GM12892 (cell line): ENCODE data around the gene ENDOU.
A peak's percentile ranks its signal among the peaks of the same experiment; 100 is the strongest.

Experiments
- DNase-seq: peaks from one replicate; pipeline ENCODE4 v3.0.0; 2011; ENCODE audit not compliant: insufficient read length
- FAIRE-seq: peaks from 2 replicates; lab custom pipeline; 2011; peaks lifted over from hg19 to GRCh38; lab: Jason Lieb, UNC
- POLR2A ChIP-seq: IDR thresholded peaks from 2 replicates; pipeline ENCODE4 v1.6.1; 2011; ENCODE audit warnings: low read depth, low read length, control low read depth
- POLR2AphosphoS5 ChIP-seq: IDR thresholded peaks from 2 replicates; pipeline ENCODE4 v1.6.1; 2011; ENCODE audit warnings: low read depth, low read length, control low read depth
- TAF1 ChIP-seq: IDR thresholded peaks from 2 replicates; pipeline ENCODE4 v1.6.1; 2011; ENCODE audit warnings: low read depth, mild to moderate bottlenecking, control low read depth, low read length, borderline replicate concordance

Gene ENDOU

GRCh38 chr12:47737936-47738594 is 12.8 kb upstream of the ENDOU start:
- DNase-seq (no peak), FAIRE-seq (no peak)
- TF ChIP-seq POLR2A (no peak), POLR2AphosphoS5 (no peak), TAF1 (no peak)

DNA sequence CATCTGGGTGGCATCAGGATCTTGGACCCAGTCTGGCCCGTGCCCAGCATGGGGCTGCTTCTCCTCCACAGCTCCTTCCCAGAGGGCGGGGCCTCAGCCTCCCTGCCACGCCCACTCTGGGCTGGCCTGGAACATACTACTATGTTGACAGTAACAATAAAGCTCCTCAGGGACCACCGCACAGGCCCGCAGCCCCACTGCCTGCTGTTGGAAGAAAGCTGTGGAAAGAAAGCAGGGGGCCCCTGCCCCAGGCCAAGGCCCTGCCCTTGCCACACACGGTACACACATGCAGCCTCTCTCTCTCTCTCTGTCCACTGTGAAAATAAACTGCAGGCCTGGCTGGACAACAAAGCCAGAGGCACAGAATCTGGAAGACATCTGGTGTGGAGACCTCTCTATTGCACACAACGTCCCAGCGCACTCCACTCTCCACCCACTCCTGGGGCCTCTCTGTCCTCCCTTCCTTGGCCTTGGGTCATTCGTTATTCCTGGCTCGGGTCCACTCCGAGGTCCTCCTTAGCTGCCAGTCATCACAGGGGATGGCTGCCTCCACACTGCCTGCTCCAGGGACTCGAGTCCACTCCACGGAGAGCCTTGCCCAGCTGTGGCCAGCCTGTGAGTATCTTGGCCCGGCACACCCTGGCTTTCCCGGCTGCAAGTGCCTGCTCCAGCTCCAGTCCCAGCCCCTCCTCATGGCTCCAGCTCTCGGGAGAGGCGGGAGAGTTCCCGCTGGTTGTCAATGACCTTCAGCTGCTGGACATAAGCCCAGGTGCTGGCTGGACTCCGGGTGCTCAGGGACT is 11.8 kb upstream of the ENDOU start:
- no peak for FAIRE-seq

DNA sequence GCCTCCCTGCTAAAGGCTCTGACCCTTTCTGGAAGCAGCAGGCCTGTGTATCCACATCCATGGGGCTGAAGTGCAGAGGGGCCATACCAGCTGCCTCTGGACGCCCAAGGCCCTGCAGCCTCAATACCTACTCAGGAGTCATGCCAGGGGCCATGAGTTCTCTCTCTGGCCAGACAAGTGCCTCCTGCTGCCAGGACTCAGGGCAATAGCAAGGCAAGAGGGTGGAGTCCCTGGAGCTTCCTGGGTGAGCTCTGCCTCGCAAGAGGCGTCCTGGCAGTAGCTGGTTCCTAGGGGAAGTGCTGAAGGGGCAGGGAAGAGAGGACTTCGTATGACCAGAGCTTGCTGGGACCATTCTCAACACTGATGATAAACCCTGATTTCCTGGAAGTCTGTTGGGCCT is 10.9 kb upstream of the ENDOU start:
- FAIRE-seq, result no peak
- no peak for DNase-seq
- TF ChIP-seq POLR2AphosphoS5, result no peak
- TF ChIP-seq TAF1, result no peak
- no peak for TF ChIP-seq POLR2A

More for the DNA sequence above, 11.8 kb upstream of the ENDOU start:
- DNase-seq, result no peak
- TF ChIP-seq POLR2AphosphoS5 (no peak), POLR2A (no peak), TAF1 (no peak)

- TF ChIP-seq POLR2A (no peak), POLR2AphosphoS5 (no peak), TAF1 (no peak)
- DNase-seq (no peak), FAIRE-seq (no peak)
Observed at GRCh38 chr12:47735649-47736048, 10.4 kb upstream of the ENDOU start.

- TF ChIP-seq TAF1, result no peak
- TF ChIP-seq POLR2AphosphoS5, result no peak
- no peak for TF ChIP-seq POLR2A
- FAIRE-seq (no peak), DNase-seq (no peak)
Observed at GRCh38 chr12:47734725-47735480, 9.6 kb upstream of the ENDOU start.

GRCh38 chr12:47733142-47733541 is 7.9 kb upstream of the ENDOU start:
- no peak for DNase-seq
- FAIRE-seq, result no peak
- TF ChIP-seq TAF1 (no peak), POLR2AphosphoS5 (no peak), POLR2A (no peak)

DNA sequence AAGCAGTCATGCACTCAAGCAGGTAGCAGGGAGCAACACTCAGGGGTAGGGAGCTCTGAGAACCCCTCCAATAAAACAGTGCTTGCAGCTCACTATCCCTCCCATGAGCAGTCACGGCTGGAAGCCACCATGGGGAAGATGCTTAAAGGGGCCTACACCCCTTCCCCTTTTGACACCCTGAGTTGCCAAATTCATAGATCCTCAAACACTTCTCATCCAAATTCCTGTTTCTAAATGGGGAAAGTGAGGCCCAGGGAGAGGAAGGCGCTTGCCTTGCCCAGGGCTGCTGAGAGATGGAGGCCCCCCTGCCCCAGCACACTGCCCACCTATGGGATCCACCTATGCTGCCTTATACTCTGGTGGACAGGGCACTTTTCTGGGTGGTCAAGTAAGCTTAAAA is 7.2 kb upstream of the ENDOU start:
- FAIRE-seq, result no peak
- TF ChIP-seq TAF1, result no peak
- no peak for TF ChIP-seq POLR2A
- TF ChIP-seq POLR2AphosphoS5, result no peak
- DNase-seq, result no peak

DNA sequence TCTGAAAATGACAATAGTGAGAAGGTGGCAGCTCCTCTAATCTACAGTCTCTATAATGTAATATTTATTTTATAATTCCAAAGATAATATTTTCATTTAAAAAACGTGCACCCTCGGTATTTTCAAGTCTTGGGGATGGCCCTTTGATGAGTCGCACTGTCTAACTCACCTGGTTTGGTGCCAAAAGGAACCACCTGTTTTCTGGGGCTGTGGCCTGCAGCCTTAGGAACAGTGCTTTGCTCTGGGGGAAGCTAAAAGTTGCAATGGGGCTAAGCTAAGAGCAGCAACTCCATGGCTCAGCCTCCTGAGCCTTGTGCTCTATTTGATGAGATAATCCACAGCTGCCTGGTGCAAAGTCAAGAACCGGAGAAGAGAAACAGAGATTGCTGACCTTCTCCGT is 6.4 kb upstream of the ENDOU start:
- no peak for FAIRE-seq
- no peak for DNase-seq
- no peak for TF ChIP-seq TAF1
- no peak for TF ChIP-seq POLR2A
- TF ChIP-seq POLR2AphosphoS5, result no peak

DNA sequence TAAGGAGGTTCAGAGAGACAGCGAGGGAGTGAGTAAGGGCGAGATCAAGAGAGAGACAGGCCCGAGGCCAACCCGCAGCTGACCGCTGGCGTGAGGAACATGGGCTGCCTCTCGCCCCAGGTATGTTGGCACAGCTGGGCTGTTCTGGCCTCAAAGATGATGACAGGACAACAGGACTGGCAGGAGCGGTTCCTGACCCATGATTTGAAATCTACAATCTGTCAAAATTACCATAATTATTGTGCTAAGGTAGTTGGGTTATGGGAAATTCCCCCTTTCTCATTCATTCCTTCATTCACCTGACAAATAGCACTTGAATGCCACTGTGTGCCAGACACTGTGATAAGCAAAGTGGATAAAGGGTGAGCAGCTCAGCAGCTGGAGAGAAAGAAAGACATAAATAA is 5.1 kb upstream of the ENDOU start:
- FAIRE-seq (no peak), DNase-seq (no peak)
- TF ChIP-seq TAF1 (no peak), POLR2AphosphoS5 (no peak), POLR2A (no peak)

GRCh38 chr12:47729233-47729632 is 3.9 kb upstream of the ENDOU start:
- TF ChIP-seq TAF1 (no peak), POLR2AphosphoS5 (no peak), POLR2A (no peak)
- no peak for DNase-seq
- no peak for FAIRE-seq

GRCh38 chr12:47725893-47726292 is 603 bp upstream of the ENDOU start:
- no peak for DNase-seq
- FAIRE-seq, result peak; percentile 76

DNA sequence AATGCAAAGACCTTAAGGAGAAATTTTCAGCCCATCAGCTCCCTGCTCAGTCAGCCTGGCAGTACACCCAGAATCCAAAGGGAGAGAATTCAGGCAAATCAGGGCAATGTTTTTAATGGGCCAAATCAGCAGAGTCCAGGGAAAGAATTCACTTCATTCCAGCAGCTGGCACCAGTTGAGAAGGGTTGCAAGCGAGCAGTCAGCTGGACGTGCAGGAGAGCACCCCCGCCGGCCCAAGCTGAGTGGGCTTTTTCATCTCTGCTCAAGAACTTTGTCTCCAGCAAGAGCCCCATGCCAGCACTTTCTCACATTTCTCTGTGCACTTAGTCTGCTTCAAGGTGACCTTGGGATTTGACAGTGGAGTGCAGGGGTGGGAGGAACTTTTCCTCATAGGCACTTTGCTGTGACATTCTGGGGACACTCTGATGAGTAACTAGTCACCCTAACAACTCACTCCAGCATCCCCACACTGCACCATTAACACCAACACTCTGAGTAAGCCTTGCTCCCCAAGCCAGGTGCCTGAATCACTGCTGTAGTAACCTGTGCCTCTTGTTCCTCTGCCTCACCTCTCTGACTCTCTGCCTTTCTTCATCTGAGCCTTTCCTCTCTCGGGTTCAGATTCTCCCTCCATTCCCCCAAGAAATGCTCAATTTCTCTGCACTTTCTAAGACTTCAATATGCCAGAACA is 2.2 kb downstream of the ENDOU start:
- no peak for DNase-seq
- TF ChIP-seq POLR2A (no peak), POLR2AphosphoS5 (no peak), TAF1 (no peak)
- no peak for FAIRE-seq

More at GRCh38 chr12:47725893-47726292, 603 bp upstream of the ENDOU start:
- no peak for TF ChIP-seq POLR2AphosphoS5
- no peak for TF ChIP-seq TAF1
- no peak for TF ChIP-seq POLR2A
